Body of pancreas (tissue), 4 donors: ENCODE results near the gene GRIA2. TPM values are rescaled to one million over a fixed set of nuclear protein-coding genes. Genes with fewer than 3 reads are reported as not detected.
A peak's percentile ranks its signal among the peaks of the same experiment; 100 is the strongest.

Experiments used
- ATAC-seq: fragments of 150-250 bp; one replicate; pipeline ENCODE4 v1.9.1; 2016
- DNase-seq, 4 donors: peaks; one replicate each; pipeline ENCODE4 v3.0.0-alpha.2; 2019
- H3K27ac ChIP-seq, 4 donors: fragments of 200-600 bp; sonication (generic); 1 replicate in 3 of 4; 2 replicates in 1 of 4; pipeline versions ENCODE4 v1.5.1 to v1.6.1; 2016 to 2019; ENCODE audit warnings: mild to moderate bottlenecking in 1 of 4, mixed read lengths in 1 of 4, moderate library complexity in 1 of 4
- H3K27me3 ChIP-seq, 2 donors: fragments of 200-600 bp; sonication (generic); one replicate each; pipeline ENCODE4 v1.6.0; 2016; ENCODE audit warnings: mild to moderate bottlenecking in 1 of 2
- H3K36me3 ChIP-seq, 2 donors: fragments of 200-600 bp; sonication (generic); replicated peaks in 1 of 2; 2 replicates each; pipeline ENCODE4 v1.5.1; 2016; ENCODE audit warnings: low read depth in 2 of 2; ENCODE audit not compliant: insufficient read depth in 1 of 2
- H3K4me1 ChIP-seq: fragments of 200-600 bp; sonication (generic); one replicate; pipeline ENCODE4 v1.6.0; 2016
- H3K4me3 ChIP-seq, 2 donors: fragments of 200-600 bp; sonication (generic); 1 replicate in 1 of 2; 2 replicates in 1 of 2; pipeline ENCODE4 v1.5.1; 2016 to 2019
- H3K9me3 ChIP-seq, 3 donors: fragments of 200-600 bp; sonication (generic); 1 replicate in 2 of 3; 2 replicates in 1 of 3; pipeline ENCODE4 v1.5.1; 2016
- CTCF ChIP-seq, 7 experiments: fragments of 450-650 bp in 4 of 7; fragments of 200-600 bp in 3 of 7; sonication (generic) in 3 of 7; IDR thresholded peaks; one replicate each; pipeline ENCODE4 v1.5.1; 2016 to 2019; ENCODE audit warnings: antibody characterized with exemption in 7 of 7
- POLR2A ChIP-seq, 3 donors: fragments of 450-650 bp; IDR thresholded peaks; one replicate each; pipeline ENCODE4 v1.6.1; 2016; ENCODE audit warnings: antibody characterized with exemption in 3 of 3, mild to moderate bottlenecking in 2 of 3
- WGBS, 2 donors: methylation state at CpG; one replicate each; pipeline ENCODE4 v1.1.5; 2017; 5-methylcytosine and 5-hydroxymethylcytosine counted together
- intact Hi-C: fragments of 100-400 bp; cut with DNase I; formaldehyde crosslinking; loops from one replicate; pipeline ENCODE4 v1.15.1; 2023
- total RNA-seq, 2 donors: library from RNA; depleted of rRNA; stranded (reverse); fragments of >200 nt; gene quantifications; one replicate each; pipeline ENCODE4 v1.1.0, GENCODE V29; 2016

Gene GRIA2
- total RNA-seq, 2 donors from 2014 or later: 1.0 to 1.6 TPM

DNA sequence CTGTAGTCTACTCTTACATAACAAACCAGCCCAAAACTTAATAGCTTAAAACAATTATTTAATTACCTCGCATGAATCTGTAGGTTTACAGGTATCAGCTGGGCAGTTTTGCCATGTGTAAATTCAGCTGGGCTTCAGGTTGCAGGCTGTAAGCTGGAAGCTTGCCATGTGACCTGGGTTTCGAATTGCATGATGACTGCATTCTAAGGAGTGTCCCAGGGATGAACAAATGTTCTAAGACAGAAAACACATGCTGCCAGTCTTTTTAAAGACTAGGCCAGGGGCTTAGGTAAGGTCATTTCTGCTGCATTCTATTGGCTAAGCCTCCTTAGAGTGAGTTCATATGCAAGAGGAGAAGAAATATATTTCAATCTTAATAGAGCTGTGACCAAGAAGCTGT lies 44.8 kb downstream of the GRIA2 start:
- intact Hi-C loops: no loop called here
- no peak overlapping the region for H3K4me3 ChIP-seq
- DNase-seq (peak in 3 of 4 donors; percentile 2 to 14 (median 13)), ATAC-seq (no peak)
- H3K27me3 ChIP-seq: no peaks in the 10 kb centered on the region
- H3K9me3 ChIP-seq: no peaks in the 10 kb centered on the region
- 40 to 59% methylated on average over 2 of the region's 2 CpGs for WGBS, 2 donors
- H3K4me1 ChIP-seq: no peaks in the 10 kb centered on the region
- H3K36me3 ChIP-seq: no peaks in the 10 kb centered on the region
- no peak overlapping the region for H3K27ac ChIP-seq
- TF ChIP-seq POLR2A (IDR thresholded peaks at IDR 0.05) (no peak), CTCF (IDR thresholded peaks at IDR 0.05) (no peak)

DNA sequence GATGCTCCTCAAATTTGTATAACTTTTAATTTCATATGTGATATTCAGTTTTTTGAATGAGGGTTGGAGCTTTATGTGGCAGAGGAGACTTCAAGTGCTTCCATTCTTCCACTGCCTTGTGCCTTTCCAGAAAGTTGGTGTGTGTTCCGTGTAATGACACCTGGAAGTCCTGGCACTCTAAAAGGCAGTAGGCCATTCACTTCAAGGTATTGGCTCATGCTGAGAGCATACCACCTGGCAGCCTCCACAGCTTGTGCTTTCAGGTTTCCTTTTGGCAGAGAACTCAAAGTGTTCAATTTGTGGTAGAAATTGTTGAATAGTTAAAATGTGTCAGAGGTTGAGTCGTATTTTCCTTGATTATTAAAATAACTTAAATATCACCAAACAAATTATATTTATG lies 49.6 kb downstream of the GRIA2 start:
- no peak overlapping the region for H3K27ac ChIP-seq
- H3K4me3 ChIP-seq: no peak overlapping the region
- H3K9me3 ChIP-seq: no peaks in the 10 kb centered on the region
- 48 to 61% methylated on average over 2 of the region's 2 CpGs for WGBS, 2 donors
- TF ChIP-seq CTCF (IDR thresholded peaks at IDR 0.05): no peak
- no peak for TF ChIP-seq POLR2A (IDR thresholded peaks at IDR 0.05)
- H3K4me1 ChIP-seq: no peaks in the 10 kb centered on the region
- H3K36me3 ChIP-seq: no peaks in the 10 kb centered on the region
- no peak for ATAC-seq
- intact Hi-C loops: no loop called here
- no peaks in the 10 kb centered on the region for H3K27me3 ChIP-seq
- peak in 2 of 4 donors; percentile 3 to 19 for DNase-seq

GRCh38 chr4:157270552-157270951 lies 50.0 kb downstream of the GRIA2 start:
- Histone ChIP-seq H3K27ac (no peak overlapping the region), H3K9me3 (no peaks in the 10 kb centered on the region), H3K36me3 (no peaks in the 10 kb centered on the region), H3K4me3 (no peak overlapping the region), H3K27me3 (no peaks in the 10 kb centered on the region), H3K4me1 (no peaks in the 10 kb centered on the region)
- intact Hi-C loops: no loop called here
- WGBS, 2 donors: 84 to 90% methylated on average over 5 of the region's 5 CpGs
- TF ChIP-seq POLR2A (IDR thresholded peaks at IDR 0.05) (no peak), CTCF (IDR thresholded peaks at IDR 0.05) (no peak)
- DNase-seq (no peak), ATAC-seq (no peak)

DNA sequence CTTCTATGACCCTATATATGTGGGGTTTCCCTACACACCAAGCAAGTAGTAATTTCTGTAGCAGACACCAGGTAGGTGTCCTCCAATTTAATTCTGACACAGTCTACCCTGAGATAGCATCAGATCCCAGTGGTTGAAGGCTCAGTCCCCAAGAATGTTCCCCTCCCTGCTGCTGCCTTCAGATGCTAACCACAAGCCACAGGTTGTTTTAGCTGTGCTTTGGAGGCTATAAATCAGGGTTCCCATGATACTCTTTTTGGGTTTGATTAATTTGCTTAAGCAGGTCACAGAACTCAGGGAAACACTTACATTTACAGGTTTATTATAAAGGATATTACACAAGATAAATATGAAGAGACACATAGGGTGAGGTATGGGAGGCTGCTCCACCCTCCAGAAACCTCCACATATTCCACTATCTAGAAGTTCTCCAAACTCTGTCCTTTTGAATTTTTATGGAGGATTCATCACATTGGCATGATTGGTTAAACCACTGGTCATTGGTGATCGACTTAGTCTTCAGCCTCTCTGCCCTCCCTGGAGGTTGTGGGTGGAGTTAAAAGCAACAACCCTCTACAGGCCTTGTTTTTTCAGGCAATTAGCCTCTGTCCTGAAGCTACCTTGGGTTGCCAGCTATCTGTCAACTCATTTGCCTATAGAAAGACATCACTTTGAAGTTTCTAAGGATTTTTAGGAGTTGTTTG lies 50.8 kb downstream of the GRIA2 start:
- Histone ChIP-seq H3K4me1 (no peaks in the 10 kb centered on the region), H3K9me3 (no peaks in the 10 kb centered on the region), H3K27ac (no peak overlapping the region), H3K27me3 (no peaks in the 10 kb centered on the region), H3K4me3 (no peak overlapping the region), H3K36me3 (no peaks in the 10 kb centered on the region)
- no peak for TF ChIP-seq POLR2A (IDR thresholded peaks at IDR 0.05)
- no peak for TF ChIP-seq CTCF (IDR thresholded peaks at IDR 0.05)
- intact Hi-C loops: no loop called here
- ATAC-seq (no peak), DNase-seq (no peak)
- WGBS, 2 donors: 55 to 65% methylated on average over 1 of the region's 1 CpG

- intact Hi-C loops: no loop called here
- no peaks in the 10 kb centered on the region for H3K4me1 ChIP-seq
- no peaks in the 10 kb centered on the region for H3K9me3 ChIP-seq
- no peak overlapping the region for H3K4me3 ChIP-seq
- H3K36me3 ChIP-seq: no peaks in the 10 kb centered on the region
- 55 to 57% methylated on average over 1 of the region's 1 CpG for WGBS, 2 donors
- ATAC-seq: no peak
- H3K27me3 ChIP-seq: no peaks in the 10 kb centered on the region
- no peak for DNase-seq
- TF ChIP-seq POLR2A (IDR thresholded peaks at IDR 0.05) (no peak), CTCF (IDR thresholded peaks at IDR 0.05) (no peak)
- H3K27ac ChIP-seq: no peak overlapping the region
These were observed 60.1 kb downstream of the GRIA2 start for GRCh38 chr4:157280673-157281072.
